Right ventricle myocardium inferior (tissue), 1 donor: ENCODE measurements around the gene CLEC19A. TPM values are rescaled to one million over a fixed set of nuclear protein-coding genes. Genes with fewer than 3 reads are reported as not detected.

Experiments used
- total RNA-seq: library from RNA; stranded (reverse); fragmentation: NEBNext Ultra II Directional; extraction: Animal tissue kit (Norgen Biotek cat#: 25700); gene quantifications from one replicate; pipeline ENCODE4 v1.2.1, GENCODE V29; 2021
- donor health status: DM: no; HTN: yes; CAD: no; lungs with severe emphysema.

The CLEC19A gene
- total RNA-seq, 1 donor from 2014 or later: not detected

Other genes starting within 250 kb of the CLEC19A start
- gene COQ7, start 218.1 kb upstream of the CLEC19A start, total RNA-seq: 40.4 TPM
- 15.3 TPM for gene ITPRIPL2, start 171.8 kb upstream of the CLEC19A start, total RNA-seq
- gene SYT17, start 117.5 kb upstream of the CLEC19A start, total RNA-seq: 0.54 TPM
- gene TMC5, start 132.2 kb downstream of the CLEC19A start, total RNA-seq: not detected
- gene GDE1, start 236.4 kb downstream of the CLEC19A start, total RNA-seq: 110 TPM
- gene CCP110, start 238.2 kb downstream of the CLEC19A start, total RNA-seq: 8.5 TPM